GM18858 (cell line): ENCODE data around the gene MIPOL1.
"Not testable (repeated sequence)": the region's sequence is repeated elsewhere in the genome, so short reads cannot be mapped to it uniquely, and the experiment has no call there.

Experiments
- ATAC-seq: cut with Tn5 transposase; IDR thresholded peaks from one replicate; pipeline ENCODE4 v1.9.1; 2021; ENCODE audit not compliant: unreplicated experiment

Gene MIPOL1, protein sequence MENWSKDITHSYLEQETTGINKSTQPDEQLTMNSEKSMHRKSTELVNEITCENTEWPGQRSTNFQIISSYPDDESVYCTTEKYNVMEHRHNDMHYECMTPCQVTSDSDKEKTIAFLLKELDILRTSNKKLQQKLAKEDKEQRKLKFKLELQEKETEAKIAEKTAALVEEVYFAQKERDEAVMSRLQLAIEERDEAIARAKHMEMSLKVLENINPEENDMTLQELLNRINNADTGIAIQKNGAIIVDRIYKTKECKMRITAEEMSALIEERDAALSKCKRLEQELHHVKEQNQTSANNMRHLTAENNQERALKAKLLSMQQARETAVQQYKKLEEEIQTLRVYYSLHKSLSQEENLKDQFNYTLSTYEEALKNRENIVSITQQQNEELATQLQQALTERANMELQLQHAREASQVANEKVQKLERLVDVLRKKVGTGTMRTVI

DNA sequence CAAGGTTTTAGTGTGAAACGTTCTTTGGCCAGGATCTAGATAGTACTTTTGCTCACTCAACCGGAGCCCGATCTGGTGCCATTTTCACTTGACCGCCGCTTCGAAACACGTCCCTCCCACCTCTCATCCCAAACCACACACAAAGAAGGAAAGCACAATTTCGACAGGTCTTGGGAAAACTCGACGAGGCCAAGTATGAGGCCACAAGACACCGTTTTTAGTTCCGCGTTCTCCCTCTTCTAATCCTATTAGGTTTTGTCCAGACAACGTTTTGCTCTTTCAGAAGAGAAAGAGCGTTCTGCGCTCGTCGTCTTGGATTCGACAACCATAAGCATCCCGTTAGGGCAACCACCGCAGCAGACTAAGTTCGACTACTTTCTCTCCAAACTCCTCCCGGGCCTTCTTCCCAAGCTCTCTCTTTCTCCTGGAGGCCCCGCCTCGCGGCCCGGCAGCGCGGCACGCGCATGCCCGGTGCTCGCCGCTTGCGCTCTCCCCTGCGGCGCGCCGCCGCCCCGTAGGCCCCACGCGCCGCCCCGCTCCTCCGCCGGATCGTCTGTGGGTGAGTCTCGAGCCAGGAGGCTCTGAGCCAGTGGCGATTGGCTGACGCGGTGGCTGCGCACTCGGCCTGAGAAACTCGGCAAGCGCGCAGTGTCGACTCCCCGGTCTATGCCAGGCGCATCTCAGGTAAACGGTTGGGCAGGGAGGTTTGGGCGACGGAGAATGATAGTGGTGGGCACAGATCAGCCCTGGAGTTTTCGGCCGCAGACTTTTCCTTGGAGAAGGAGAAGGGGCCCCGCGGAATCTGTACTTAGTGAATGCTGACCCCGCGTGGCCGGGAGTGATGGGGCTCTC, at the start of gene MIPOL1:
Gene MIPOL1 (plus strand): TSS at position 517 of the 852 bp plus-strand sequence. CDS start 49,952 bp downstream, outside the sequence.
- ATAC-seq = no peak

DNA sequence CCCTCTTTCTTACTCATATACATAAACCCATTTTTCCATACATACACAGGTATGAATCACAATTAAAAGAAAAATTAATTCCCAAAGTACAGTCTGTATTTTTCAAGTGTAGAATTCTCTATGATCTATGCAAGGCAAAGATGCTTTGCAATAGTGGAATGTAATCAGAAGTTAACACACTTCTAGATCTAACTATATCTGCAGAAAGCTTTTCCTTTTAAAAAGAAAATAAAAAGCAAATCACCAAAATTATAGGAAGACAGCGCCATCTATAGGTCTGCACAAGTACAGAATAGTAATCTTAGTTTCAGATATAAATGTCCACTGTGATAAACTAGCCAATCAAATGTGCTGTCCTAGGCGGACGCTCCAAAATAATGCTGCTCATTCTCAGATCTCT, 47.3 kb upstream of the MIPOL1 start:
- no peak for ATAC-seq

DNA sequence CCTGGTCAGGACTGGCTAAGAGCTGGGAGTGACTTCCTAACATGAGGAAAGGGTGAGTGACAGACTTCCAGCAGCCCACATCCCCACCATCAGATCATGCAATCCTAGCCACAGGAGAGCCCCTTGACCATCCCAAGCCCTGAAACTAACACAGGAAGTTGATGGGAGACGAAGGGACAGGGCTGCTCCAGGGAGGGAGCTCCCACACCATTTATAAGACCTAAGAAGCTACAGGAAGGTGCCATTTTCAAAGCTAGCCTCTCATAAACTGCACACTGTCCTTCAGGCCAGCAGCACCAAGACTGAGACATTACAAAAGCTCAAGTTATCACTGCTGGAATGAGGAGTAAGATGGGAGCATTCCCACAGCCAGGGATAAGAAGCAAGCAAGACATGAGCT, 44.7 kb upstream of the MIPOL1 start:
- ATAC-seq = no peak

DNA sequence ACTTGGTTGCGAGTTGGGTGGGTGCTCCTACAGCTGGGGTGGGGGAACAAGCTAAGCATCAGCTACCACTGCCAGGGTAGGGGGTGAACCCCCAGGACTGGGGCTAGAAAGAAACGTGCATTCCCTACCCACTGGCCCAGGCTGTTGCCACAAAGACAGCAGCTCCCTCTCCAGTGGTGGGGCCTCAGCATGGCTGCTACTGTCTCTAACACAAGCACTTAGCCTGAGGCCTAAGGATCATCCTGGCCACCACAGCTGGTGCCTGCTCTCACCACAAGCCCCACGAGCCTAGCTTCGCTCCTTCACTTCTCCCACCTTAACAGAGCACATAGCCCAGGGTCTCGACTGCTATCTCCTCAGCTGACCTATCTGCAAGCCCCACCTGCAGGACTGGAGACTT, 44.3 kb upstream of the MIPOL1 start:
- no peak for ATAC-seq

DNA sequence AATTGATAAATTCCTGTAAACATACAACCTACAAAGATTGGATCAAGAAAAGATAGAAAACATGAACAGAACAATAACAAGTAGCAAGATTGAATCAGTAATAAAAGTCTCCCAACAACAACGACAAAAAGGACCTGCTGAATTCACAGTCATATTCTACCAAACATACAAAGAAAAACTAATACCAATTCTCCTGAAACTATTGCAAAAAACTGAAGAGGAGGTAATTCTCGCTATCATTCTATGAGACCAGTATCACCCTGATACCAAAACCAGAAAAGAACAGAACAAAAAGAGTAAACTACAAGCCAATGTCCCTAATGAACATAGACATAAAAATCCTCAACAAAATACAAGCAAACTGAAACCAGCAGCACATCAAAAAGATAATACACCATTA, 39.8 kb upstream of the MIPOL1 start:
- ATAC-seq = no peak

DNA sequence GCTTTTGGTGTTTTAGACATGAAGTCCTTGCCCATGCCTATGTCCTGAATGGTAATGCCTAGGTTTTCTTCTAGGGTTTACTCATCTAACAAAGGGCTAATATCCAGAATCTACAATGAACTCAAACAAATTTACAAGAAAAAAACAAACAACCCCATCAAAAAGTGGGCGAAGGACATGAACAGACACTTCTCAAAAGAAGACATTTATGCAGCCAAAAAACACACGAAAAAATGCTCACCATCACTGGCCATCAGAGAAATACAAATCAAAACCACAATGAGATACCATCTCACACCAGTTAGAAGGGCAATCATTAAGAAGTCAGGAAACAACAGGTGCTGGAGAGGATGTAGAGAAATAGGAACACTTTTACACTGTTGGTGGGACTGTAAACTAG, 35.4 kb upstream of the MIPOL1 start:
- not testable (repeated sequence) for ATAC-seq

DNA sequence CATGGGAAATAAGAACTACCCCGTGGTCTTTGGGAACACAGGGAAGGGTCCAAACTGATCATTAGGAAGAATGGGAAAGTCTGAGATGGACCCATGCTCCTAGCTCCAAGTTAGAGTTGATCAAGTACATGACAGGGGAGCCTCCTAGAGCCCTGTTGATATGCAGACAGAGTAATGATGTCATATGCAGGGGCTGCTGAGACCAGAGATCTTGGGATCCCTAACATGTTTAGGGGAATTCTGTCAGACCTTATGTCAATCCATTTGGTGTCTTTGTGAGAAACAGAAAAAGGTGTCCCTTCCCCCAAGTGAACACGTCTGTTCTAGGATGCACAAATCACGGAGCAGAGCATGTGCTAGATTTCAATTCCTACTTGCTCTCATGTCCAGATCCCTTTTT, 31.9 kb upstream of the MIPOL1 start:
- no peak for ATAC-seq

DNA sequence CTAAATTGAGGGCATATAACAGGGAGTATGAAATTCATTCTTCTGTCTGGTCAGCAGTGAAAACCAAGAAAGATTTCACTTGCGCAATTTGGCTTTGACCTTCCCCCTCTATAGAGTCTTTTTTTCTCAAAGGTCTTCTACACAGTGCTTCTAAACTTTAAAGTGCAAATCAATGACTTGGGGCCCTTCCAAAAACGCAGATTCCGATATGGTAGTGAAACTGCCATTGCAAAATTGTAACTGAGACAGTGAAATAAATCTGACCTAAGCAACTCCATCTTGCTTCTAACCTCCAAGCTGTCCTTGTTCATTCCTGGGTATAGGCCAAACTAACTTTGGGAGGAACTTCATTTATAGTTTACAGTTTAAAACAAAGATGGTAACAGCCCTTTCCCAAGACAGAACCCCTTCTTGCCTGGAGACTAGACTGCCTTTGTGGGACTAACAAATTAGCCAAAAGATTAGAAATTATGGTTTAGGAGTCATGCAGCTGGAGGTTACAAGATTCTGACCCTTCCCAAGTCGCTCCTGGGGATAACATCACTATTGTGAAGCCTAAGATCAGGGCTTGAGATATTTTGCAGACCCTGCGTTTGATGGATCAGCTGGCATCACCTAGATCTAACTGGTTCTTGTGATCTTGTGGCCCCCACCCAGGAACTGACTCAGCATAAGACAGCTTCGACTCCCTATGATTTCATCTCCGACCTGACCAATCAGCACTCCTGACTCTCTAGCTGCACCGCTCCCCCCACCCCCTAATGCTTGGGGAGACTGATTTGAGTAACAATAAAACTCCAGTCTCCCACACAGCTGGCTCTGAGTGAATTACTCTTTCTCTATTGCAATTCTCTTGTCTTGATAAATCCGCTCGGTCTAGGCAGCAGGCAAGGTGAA, 30.3 kb upstream of the MIPOL1 start:
- ATAC-seq = no peak

DNA sequence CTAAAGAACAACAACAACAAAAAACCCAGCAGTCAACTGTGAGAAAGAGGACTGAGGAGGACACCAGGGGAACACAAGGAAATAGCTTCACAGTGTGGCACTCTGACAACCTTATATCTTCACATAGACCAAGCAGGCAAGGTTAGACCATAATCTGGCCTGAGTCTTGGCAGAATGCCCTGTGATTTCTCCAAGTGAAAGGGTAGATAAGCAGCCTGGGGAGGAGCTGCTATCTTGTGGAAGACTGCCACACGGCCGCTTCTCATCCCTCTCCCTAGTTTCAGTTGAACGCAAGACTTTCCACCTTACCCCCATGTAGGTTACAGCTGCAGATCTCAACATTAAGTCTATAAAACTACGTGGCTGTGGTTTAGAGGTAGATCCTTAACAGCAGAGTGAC, 29.0 kb upstream of the MIPOL1 start:
- ATAC-seq = no peak

DNA sequence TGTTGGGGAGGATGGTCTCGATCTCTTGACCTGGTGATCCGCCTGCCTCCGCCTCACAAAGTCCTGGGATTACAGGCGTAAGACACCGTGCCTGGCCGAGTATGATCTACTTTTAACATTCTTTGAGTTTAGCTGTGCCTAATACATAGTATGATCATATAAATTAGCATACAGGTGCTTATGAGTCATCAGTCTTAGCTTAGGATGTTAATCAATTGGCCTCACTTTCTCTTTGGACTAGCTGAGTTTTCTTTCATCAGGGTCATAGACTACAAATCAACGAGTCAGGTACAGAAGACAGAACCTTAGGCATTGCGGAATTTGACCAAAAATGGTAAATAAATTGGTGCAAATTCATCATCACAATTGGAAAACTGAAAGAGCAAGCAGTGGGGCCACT, 27.5 kb upstream of the MIPOL1 start:
- ATAC-seq = no peak

DNA sequence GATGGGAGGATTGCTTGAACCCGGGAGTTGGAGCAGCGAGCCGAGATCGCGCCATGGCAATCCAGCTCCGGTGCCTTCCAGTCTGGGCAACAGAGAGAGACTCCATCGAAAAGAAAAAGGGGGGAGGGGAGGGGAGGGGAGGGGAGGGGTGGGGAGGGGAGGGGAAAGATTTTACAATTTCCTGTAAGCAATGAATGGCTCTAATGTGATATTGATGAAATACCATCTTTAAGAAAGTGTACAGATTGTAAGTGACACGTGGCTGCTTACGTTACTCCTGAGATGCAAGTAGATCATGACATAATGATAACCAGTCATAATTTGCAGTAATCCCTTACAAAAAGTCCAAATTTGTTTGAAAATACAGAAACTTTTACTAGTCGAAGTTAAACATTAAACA, 26.7 kb upstream of the MIPOL1 start:
- no peak for ATAC-seq

DNA sequence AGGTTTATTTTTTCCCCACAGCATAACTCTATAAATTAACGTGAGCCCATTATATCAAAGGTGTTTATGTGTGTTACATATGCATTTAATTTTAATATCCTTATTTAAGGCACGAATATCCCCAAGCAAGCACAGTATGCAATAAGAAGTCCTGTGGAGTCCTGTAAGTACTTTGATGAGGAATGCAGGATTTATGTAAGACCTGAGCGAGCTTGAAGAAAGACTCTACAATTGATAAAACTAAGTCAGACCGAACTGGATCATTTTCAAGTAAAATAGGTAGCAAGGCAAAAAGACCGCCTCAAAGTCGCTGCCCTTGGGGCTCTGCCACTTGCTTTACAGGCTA, 26.1 kb upstream of the MIPOL1 start:
- no peak for ATAC-seq

DNA sequence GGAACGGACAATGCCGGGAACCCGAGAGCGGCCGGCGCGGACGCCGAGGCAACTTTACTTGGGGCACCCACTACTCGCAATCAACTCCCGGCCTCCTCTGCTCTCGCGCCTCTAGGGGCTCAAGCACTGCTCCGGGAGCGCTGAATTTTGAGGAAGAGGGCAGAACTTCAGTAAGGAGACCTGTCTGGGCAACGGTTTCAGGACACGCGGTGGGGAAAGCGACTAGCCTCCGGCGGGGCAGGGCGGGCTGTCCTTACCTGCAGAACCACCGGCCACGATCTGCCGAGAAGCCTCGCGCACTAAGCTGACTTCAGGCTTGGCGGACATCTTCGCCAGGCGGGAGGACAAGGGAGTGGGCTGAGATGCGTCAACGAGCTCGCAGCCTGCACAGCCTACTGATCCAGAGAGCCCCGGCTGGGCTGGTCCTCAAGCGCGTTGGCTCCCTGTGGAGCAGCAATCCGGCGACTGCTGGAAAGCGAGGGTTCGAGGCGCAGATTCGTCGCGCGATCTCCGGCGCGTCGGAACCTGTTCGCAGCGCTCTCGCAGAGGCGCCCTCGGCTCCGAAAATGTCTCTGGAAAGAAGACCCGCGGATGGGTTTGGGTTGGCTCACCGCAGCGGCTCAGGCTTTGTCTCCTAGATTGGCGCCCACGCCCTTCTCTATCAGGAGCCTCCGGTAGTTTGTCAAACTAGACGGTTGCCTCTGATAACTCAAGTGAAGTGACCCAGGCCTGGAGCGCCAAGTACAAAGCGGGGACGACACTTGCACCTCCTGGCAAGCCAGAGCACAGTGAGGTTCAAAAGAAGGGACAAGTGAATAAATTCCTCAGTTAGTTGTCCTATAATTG, 25.5 kb upstream of the MIPOL1 start, which contains the start of gene SLC25A21:
Gene SLC25A21 (minus strand): TSS at position 583 of the 846 bp plus-strand sequence.
- ATAC-seq = no peak

DNA sequence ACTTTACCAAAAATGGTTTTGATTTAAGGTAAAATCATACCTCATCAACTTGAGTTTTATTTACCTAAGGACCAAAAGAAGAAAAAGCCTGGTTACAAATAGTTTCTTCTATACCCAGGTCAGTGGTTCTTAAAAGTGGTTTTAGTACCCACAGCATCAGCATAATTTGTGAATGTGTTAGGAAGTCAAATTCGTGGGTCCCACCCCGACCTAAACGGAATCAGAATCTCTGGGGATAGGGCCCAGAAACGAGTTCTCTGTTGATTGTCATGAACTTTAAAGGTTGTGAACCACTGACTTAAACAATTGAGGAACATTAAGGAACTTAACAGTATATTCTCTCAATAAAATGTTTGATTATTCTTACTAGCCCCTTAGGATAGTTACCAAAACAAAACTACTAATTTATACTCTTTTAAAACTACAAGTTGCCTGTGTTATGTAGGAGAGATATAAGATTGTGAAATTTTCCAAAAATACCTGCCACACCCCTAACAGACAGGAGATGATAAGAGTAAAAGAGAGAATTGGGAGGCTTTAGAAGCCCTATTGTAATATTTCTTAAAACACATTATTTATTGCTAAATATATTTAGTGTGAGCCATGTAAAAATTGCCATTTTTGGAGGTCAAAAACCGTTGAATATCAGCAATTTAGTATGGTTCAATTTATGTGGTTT, 24.7 kb upstream of the MIPOL1 start:
- no peak for ATAC-seq

DNA sequence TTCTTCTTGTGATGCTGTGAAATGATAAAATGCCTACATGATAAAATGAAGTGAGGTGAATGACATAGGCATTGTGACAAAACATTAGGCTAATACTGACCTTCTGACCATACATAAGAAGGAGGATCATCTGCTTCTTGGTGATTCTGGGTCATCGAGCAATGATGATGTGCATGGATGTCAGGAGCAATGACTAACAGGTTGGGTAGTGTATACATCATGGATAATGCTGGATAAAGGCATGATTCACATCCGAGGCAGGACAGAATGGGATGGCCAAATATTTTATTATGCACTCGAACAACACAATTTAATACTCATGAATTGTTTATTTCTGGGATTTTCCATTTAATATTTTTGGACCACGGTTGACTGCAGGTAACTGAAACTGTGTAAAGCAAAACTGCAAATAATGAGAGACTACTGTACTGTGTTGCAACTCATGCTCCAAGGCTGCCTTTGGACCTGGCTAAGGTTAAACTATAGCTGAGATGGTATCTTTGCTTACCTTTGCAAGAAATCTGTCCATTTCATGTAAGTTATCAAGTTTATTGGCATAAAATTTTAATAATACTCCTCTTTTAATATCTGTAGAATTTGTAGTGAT, 17.7 kb upstream of the MIPOL1 start:
- ATAC-seq = no peak

DNA sequence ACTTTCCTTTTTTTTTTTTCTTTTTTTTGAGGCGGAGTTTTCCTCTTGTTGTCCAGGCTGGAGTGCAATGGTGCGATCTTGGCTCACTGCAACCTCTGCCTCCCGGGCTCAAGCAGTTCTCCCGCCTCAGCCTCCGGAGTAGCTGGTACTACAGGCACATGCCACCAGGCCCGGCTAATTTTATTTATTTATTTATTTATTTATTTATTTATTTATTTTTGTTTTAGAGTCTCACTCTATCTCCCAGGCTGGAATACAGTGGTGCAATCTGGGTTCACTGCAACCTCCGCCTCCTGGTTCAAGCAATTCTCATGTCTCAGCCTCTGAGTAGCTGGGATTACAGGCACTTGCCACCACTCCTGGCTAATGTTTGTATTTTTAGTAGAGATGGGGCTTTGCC, 16.9 kb upstream of the MIPOL1 start:
- ATAC-seq = not testable (repeated sequence)

DNA sequence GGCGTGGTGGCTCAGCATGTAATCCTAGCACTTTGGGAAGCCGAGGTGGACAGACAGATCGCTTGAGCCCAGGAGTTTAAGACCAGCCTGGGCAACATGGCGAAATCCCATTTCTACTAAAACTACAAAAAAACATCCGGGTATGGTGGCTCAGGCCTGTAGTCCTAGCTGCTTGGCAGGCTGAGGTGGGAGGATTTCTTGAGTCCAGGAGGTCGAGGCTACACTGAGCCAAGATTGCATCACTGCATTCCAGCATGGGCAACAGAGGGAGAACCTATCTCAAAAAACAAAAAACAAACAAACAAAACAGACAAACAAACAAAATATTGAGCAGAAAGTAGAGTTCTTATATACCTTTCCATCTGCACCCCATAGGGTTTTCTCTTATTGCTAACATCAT, 16.3 kb upstream of the MIPOL1 start:
- ATAC-seq = no peak

DNA sequence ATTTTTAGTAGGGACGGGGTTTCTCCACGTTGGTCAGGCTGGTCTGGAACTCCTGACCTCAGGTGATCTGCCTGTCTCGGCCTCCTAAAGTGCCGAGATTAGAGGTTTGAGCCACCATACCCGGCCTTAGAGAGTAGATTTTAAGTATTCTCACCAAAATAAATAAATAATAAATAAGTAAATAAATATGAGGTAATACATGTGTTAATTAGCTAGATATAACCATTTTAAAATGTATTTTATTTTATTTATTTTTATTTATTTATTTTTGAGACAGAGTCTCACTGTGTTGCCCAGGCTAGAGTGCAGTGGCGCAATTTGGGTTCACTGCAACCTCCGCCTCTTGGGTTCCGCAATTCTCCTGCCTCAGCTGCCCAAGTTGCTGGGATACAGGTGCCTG, 13.2 kb upstream of the MIPOL1 start:
- ATAC-seq = not testable (repeated sequence)

DNA sequence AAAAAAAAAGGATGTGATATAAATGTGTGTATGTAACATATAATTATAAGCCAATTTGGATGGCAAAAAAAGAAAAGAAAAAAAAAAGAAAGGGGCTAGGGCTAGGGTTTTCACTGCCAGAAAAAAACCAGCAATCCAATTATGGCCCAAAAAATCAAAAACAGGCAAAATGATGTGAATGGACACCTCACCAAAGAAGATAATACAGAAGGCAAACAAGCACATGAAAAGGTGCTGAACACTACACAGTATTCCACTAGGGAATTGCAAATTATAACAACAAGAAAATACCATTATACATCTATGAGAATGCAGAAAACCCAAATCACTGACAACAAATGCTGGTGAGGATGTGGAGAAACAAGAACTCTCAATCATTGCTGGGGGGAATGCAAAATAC, 12.1 kb upstream of the MIPOL1 start:
- no peak for ATAC-seq
